Measurements from ENCODE around the gene ALAD.

- TF ChIP-seq CTCF (IDR thresholded peaks at IDR 0.05) (no peak), ZFX (IDR thresholded peaks at IDR 0.05; ENCODE audit: borderline replicate concordance) (no peak)
These were observed 48.3 kb upstream of the ALAD start for GRCh38 chr9:113449376-113449775.
